Measurements from ENCODE around the gene ATP8A2.

DNA sequence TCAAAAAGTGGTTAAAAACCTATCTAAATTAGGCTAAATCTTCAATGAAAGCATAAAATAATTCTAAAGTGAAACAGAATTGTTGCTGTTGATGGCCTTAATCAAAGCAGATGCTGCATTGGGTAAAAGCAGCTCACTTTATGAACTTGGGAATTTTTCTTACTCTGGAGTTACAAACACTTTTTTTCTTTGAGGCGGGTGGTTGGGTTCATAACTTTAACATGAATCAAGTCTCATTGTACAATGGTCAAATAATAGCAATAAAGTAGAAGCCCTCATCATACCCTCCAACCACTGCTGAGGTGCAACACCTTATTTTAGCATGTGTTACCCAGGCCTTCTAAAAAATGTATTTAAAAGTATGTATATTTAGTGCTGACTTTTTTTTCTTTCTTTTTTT, 41.2 kb upstream of the ATP8A2 start:
- TF ChIP-seq, protein P1, sequence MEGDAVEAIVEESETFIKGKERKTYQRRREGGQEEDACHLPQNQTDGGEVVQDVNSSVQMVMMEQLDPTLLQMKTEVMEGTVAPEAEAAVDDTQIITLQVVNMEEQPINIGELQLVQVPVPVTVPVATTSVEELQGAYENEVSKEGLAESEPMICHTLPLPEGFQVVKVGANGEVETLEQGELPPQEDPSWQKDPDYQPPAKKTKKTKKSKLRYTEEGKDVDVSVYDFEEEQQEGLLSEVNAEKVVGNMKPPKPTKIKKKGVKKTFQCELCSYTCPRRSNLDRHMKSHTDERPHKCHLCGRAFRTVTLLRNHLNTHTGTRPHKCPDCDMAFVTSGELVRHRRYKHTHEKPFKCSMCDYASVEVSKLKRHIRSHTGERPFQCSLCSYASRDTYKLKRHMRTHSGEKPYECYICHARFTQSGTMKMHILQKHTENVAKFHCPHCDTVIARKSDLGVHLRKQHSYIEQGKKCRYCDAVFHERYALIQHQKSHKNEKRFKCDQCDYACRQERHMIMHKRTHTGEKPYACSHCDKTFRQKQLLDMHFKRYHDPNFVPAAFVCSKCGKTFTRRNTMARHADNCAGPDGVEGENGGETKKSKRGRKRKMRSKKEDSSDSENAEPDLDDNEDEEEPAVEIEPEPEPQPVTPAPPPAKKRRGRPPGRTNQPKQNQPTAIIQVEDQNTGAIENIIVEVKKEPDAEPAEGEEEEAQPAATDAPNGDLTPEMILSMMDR (IDR thresholded peaks at IDR 0.05) = no peak
- TF ChIP-seq POLR2A (IDR thresholded peaks at IDR 0.05; ENCODE audit: low read depth) (no peak), POLR2AphosphoS5 (IDR thresholded peaks at IDR 0.05) (no peak), EP300 (IDR thresholded peaks at IDR 0.05) (no peak)
